HG03139 (cell line): ENCODE data around the gene CARD10.
"Not testable (repeated sequence)": the region's sequence is repeated elsewhere in the genome, so short reads cannot be mapped to it uniquely, and the experiment has no call there.

Experiments used
- ATAC-seq: cut with Tn5 transposase; IDR thresholded peaks from one replicate; pipeline ENCODE4 v1.9.1; 2021; ENCODE audit not compliant: unreplicated experiment

Gene CARD10

GRCh38 chr22:37471727-37472417 is 47.3 kb downstream of the CARD10 start:
- ATAC-seq: no peak

DNA sequence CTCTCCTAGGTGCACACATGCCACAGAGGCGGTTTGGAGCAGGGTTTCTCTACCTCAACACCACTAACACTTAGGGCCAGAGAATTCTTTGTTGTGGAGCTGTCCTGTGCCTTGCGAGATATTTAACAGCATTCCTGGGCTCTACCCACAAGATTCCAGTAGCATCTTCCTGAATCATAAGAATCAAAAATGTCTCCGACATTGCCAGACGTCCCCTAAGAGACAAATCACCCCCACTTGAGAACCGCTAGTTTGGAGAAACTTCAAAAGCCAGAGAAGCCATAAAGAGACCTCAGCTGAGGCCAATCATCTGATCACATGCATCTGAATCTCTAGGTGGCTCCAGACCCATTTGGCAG is 49.1 kb downstream of the CARD10 start:
- ATAC-seq: no peak

- ATAC-seq: no peak
Observed at GRCh38 chr22:37469416-37470086, 49.7 kb downstream of the CARD10 start.

GRCh38 chr22:37468201-37468695 is 51.0 kb downstream of the CARD10 start:
- ATAC-seq: not testable (repeated sequence)

DNA sequence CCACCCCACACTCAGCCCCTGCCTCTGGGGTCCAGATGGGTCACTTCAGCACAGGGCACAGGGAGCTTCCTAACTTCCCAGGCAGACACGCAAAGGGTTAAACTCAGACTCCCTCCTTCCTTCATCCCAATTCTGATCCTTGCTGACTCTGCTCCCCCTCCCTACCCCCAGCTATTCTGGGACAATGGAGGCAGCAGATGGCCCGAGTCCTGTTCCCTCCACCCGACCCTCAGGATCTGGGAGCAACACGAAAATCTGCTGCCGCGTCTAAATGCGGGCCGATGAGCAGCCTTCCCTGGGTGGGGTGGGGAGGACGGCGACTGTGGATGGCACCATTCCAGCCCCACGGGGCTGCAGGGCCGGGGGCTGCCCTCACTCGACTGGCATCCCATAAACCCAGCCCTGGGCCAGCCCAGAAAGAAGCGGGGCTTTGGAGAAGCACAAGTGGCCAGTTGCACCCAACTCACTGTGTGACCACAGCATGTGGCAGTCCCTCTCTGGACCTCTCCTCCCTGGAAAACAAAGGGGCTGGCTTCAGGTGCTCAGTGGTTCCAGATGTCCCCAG is 51.7 kb downstream of the CARD10 start:
- no peak for ATAC-seq

DNA sequence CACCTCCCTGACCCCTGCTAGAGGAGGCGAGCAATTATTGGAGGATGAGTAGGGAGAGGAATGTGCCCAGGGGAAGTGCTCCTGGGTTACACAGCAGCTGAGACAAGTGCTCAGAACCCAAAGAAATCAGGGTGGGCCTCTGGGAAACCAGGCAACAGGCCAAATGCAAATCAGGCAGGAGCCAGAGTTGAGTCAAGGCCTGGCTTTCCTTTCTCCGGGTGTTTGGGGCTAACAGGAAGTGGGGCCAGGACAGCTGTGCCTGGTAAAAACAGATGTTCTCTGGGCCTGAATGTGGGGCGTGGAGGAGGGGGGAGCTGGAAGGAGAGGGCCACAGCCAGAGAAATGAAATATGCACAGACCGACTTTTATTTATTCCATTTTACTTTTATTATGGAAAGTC is 55.0 kb downstream of the CARD10 start:
- no peak for ATAC-seq

DNA sequence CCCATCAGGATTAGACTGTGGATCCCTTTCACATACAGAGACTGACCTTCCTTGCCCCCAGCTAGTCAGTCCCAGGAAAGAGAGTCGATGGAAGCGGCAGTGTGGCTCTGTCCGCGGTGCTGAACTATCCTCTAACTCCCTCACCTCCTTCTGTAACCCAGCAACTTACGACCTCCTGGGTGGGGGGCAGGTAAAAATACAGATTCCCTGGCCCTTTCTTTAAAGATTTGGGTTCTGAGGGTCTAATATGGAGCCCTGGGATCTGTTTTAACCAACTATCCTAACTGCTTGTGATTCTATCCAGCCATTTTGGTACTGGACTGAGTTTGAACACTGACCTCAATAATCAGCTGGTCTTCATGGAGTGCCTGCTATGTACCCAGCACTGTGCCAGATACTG is 56.2 kb downstream of the CARD10 start:
- no peak for ATAC-seq

DNA sequence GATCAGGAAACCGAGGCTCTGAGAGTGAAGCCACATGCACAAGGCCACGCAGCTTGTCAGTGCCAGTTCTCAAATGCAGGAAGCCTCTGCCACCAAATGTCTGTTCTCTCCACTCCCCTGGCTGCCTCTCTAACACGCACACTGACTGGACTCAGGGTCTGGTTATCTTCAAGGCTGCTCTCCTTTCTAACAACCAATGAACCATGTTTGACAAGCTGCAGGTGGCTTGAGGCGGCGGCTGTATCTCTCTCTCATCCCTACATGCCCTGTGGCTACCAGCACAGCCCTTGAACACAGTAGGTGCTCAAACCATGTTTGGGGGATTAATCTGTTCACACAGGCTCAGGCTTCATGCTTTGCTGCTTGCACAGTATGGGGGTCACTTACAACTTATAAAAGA is 56.8 kb downstream of the CARD10 start:
- no peak for ATAC-seq

- ATAC-seq: no peak
Observed at GRCh38 chr22:37461961-37462360, 57.3 kb downstream of the CARD10 start.

- ATAC-seq: no peak
Observed at GRCh38 chr22:37460684-37461083, 58.5 kb downstream of the CARD10 start.

- ATAC-seq: no peak
Observed at GRCh38 chr22:37459206-37459605, 60.0 kb downstream of the CARD10 start.

DNA sequence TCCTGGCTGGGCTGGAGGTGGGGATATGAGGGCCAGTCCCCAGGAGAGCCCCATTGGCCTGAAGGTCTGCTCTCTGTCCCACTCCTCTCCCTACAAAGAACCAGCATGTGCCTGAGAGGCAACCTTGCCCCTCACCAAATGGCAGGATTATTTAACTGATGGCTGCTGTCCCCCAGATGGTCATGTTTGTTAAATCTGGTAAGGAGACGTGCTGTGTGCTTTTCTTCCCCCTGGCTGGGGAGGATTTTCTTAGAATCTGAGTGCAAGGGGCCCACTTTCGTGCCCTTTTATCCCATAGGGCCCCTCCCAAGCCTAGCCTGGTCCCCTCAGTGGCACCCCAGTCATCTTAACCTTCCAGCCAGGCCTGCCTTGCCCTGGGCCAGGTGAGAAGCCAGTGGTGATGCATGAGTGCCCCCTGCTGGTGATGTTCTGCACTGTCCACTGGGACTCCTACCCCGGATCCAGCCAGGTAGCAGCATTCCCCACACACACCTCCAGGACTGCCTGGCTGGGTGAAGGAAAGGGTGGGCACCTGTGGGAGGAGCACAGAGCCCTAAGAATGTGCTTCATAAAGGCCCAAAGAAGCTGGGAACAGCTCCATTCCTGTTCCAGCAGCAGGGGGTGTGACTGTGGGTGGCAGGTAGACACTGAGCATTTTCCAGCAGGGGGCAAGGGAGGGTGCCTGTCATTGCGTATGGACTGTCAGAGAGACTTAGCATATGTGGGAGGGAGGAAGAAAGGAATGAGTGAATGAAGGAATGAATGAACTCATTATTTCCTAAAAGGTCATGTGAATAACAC is 61.9 kb downstream of the CARD10 start:
- ATAC-seq: no peak

- ATAC-seq: no peak
Observed at GRCh38 chr22:37456346-37456745, 62.9 kb downstream of the CARD10 start.

- no peak for ATAC-seq
Observed at GRCh38 chr22:37455896-37456295, 63.3 kb downstream of the CARD10 start.

- ATAC-seq: no peak
Observed at GRCh38 chr22:37454857-37455686, 64.1 kb downstream of the CARD10 start.

GRCh38 chr22:37453696-37454095 is 65.5 kb downstream of the CARD10 start:
- ATAC-seq: no peak

- no peak for ATAC-seq
Observed at GRCh38 chr22:37451218-37451617, 68.0 kb downstream of the CARD10 start.

DNA sequence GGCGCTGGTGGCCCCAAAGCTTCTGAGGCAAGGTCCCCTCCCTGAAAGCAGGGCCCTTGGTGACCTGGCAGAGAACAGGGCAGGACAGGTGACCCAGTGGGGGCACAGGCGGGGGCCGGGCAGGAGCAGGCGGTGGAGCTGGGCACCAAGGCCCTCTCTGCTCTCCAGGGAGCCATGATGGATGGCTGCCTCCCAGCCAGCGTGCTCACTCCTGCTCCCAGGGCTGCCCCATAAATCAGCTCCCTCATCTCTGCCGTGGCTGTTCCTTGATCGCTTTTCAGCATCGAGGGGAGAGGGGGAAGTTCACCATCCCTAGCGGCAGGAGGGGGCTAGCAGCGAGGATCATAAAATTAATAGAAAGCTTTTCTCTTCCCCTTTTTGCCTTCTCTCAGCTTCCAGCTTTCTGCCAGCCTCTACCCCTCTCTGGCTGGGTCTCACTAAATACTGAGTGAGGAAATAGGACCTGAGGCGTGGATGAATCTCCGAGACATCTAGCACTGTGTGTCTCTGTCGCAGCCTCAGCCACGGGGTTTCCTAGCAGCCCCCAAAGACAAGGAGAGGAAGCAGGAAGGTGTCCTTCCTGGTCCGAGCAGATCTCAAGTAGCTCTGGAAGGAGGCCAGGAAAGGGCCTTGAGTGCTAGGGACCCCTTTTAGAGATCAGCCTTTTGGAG is 69.7 kb downstream of the CARD10 start:
- ATAC-seq: no peak

DNA sequence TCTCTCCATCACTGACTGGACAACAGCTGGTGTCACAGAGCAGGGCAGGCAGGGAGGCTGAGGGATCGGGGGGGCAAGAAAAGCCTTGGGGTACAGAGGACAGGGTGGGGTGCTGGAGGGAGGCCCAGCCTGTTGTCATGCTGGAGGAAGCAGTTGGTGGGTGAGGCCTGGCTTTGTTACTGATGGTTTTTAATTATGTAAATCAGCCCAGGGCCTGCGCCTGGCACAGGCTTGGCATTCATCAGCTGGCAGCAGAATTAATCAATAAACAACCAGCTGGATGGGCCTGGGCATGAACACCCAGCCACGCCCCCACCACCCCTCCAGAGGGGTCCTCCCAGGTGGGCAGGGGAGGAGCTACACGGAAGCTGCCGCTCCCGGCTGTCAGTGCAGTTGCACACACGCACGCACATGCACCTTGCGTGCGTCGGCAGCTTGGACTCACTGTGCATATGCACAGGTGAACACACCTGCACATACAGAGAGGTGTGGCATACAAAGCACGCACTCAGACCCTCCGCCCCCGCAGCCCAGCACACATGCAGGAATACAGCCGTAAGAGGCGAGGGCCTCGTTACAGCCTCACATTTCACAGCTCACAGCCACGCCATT is 70.6 kb downstream of the CARD10 start:
- no peak for ATAC-seq

- no peak for ATAC-seq
Observed at GRCh38 chr22:37445501-37445900, 73.7 kb downstream of the CARD10 start.
